ENCODE data around the gene GRB10.

- TF ChIP-seq ZNF331 (CRISPR knock-in tag; IDR thresholded peaks at IDR 0.05; ENCODE audit: low read depth) (no peak), POLR2AphosphoS5 (IDR thresholded peaks at IDR 0.05; ENCODE audit: low read depth) (no peak), REST (IDR thresholded peaks at IDR 0.05; ENCODE audit: unreplicated experiment) (no peak), EZH2 (IDR thresholded peaks at IDR 0.05; ENCODE audit: low read depth, unreplicated experiment) (no peak)
- TF ChIP-seq, protein P1, sequence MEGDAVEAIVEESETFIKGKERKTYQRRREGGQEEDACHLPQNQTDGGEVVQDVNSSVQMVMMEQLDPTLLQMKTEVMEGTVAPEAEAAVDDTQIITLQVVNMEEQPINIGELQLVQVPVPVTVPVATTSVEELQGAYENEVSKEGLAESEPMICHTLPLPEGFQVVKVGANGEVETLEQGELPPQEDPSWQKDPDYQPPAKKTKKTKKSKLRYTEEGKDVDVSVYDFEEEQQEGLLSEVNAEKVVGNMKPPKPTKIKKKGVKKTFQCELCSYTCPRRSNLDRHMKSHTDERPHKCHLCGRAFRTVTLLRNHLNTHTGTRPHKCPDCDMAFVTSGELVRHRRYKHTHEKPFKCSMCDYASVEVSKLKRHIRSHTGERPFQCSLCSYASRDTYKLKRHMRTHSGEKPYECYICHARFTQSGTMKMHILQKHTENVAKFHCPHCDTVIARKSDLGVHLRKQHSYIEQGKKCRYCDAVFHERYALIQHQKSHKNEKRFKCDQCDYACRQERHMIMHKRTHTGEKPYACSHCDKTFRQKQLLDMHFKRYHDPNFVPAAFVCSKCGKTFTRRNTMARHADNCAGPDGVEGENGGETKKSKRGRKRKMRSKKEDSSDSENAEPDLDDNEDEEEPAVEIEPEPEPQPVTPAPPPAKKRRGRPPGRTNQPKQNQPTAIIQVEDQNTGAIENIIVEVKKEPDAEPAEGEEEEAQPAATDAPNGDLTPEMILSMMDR (conservative IDR thresholded peaks at IDR 0.05; ENCODE audit: low read depth in 2 of 2), result no peak
These were observed 40.3 kb downstream of the GRB10 start for GRCh38 chr7:50742401-50742800.

Data from GM23338 (cell line).